H9 (cell line): ENCODE measurements around the gene C3orf49. TPM values are rescaled to one million over a fixed set of nuclear protein-coding genes. Genes with fewer than 3 reads are reported as not detected.

Experiments
- DNase-seq: peaks from one replicate; pipeline ENCODE4 v3.0.0-alpha.2; 2017
- H2AFZ ChIP-seq: one replicate; pipeline ENCODE4 v1.6.1; 2013; ENCODE audit warnings: mild to moderate bottlenecking, low read length, control low read depth, moderate library complexity
- H2AK5ac ChIP-seq: 2 replicates; pipeline ENCODE4 v1.6.1; 2013; ENCODE audit warnings: low read length, control low read depth, mixed read lengths; ENCODE audit not compliant: insufficient read length
- H2BK120ac ChIP-seq: one replicate; pipeline ENCODE4 v1.6.1; 2013; ENCODE audit warnings: low read depth, mild to moderate bottlenecking, low read length, control low read depth, inconsistent platforms; ENCODE audit not compliant: poor library complexity, severe bottlenecking
- H2BK12ac ChIP-seq: 2 replicates; pipeline ENCODE4 v1.6.1; 2013; ENCODE audit warnings: low read length, control low read depth, mixed read lengths, low read depth; ENCODE audit not compliant: insufficient read length
- H2BK15ac ChIP-seq: 2 replicates; pipeline ENCODE4 v1.6.1; 2013; ENCODE audit warnings: low read depth, low read length, control low read depth
- H2BK20ac ChIP-seq: one replicate; pipeline ENCODE4 v1.6.1; 2013; ENCODE audit warnings: low read depth, mild to moderate bottlenecking, low read length, control low read depth, inconsistent platforms; ENCODE audit not compliant: poor library complexity, severe bottlenecking
- H2BK5ac ChIP-seq: 2 replicates; pipeline ENCODE4 v1.6.1; 2013; ENCODE audit warnings: low read length, control low read depth, mixed read lengths; ENCODE audit not compliant: insufficient read length
- H3K14ac ChIP-seq: 2 replicates; pipeline ENCODE4 v1.6.1; 2013; ENCODE audit warnings: low read length, control low read depth; ENCODE audit not compliant: insufficient read depth
- H3K18ac ChIP-seq: 2 replicates; pipeline ENCODE4 v1.6.1; 2013; ENCODE audit warnings: low read depth, mild to moderate bottlenecking, mixed read lengths, low read length, control low read depth; ENCODE audit not compliant: insufficient read length
- H3K23ac ChIP-seq: 2 replicates; pipeline ENCODE4 v1.6.1; 2013; ENCODE audit warnings: low read length, control low read depth, mixed read lengths, low read depth; ENCODE audit not compliant: insufficient read length
- H3K23me2 ChIP-seq: 2 replicates; pipeline ENCODE4 v1.6.1; 2013; ENCODE audit warnings: low read depth, mild to moderate bottlenecking, mixed read lengths, low read length, control low read depth; ENCODE audit not compliant: insufficient read length, poor library complexity, severe bottlenecking
- H3K27ac ChIP-seq: 2 replicates; pipeline ENCODE4 v1.5.1; 2013; ENCODE audit warnings: low read length, control low read depth, mixed read lengths, low read depth; ENCODE audit not compliant: insufficient read length
- H3K27me3 ChIP-seq: 2 replicates; pipeline ENCODE4 v1.6.1; 2013; ENCODE audit warnings: low read length, control low read depth, inconsistent platforms; ENCODE audit not compliant: insufficient read depth
- H3K4ac ChIP-seq: 2 replicates; pipeline ENCODE4 v1.6.1; 2013; ENCODE audit warnings: low read depth, mild to moderate bottlenecking, control low read depth, inconsistent platforms, low read length, moderate library complexity
- H3K4me1 ChIP-seq: 2 replicates; pipeline ENCODE4 v1.6.1; 2013; ENCODE audit warnings: low read length, control low read depth, inconsistent platforms; ENCODE audit not compliant: insufficient read depth
- H3K4me2 ChIP-seq: 2 replicates; pipeline ENCODE4 v1.6.1; 2013; ENCODE audit warnings: low read length, control low read depth, mixed read lengths; ENCODE audit not compliant: insufficient read length, insufficient read depth
- H3K56ac ChIP-seq: 2 replicates; pipeline ENCODE4 v1.6.1; 2013; ENCODE audit warnings: low read depth, mild to moderate bottlenecking, mixed read lengths, low read length, control low read depth; ENCODE audit not compliant: insufficient read length
- H3K79me1 ChIP-seq: 2 replicates; pipeline ENCODE4 v1.6.1; 2013; ENCODE audit warnings: low read depth, mild to moderate bottlenecking, moderate library complexity, low read length, control low read depth, inconsistent platforms; ENCODE audit not compliant: insufficient read depth, poor library complexity, severe bottlenecking
- H3K79me2 ChIP-seq: 2 replicates; pipeline ENCODE4 v1.6.1; 2013; ENCODE audit warnings: low read length, control low read depth, inconsistent platforms; ENCODE audit not compliant: insufficient read depth
- H3K9ac ChIP-seq: 2 replicates; pipeline ENCODE4 v1.6.1; 2013; ENCODE audit warnings: low read length, control low read depth, mixed read lengths; ENCODE audit not compliant: insufficient read length; ENCODE audit errors: extremely low read depth
- H3K9me3 ChIP-seq: one replicate; pipeline ENCODE4 v1.6.1; 2013; ENCODE audit warnings: low read depth, low read length, inconsistent platforms; ENCODE audit not compliant: control insufficient read depth
- H3T11ph ChIP-seq: one replicate; pipeline ENCODE4 v1.6.1; 2013; ENCODE audit warnings: mild to moderate bottlenecking, low read length, control low read depth, inconsistent platforms
- H4K20me1 ChIP-seq: one replicate; pipeline ENCODE4 v1.6.1; 2013; ENCODE audit not compliant: control insufficient read depth, insufficient read length, insufficient read depth
- H4K5ac ChIP-seq: 2 replicates; pipeline ENCODE4 v1.6.1; 2013; ENCODE audit warnings: low read depth, mild to moderate bottlenecking, mixed read lengths, low read length, control low read depth; ENCODE audit not compliant: insufficient read length
- H4K8ac ChIP-seq: replicated peaks from 2 replicates; pipeline ENCODE4 v1.6.1; 2013; ENCODE audit warnings: low read length, control low read depth, mixed read lengths, low read depth; ENCODE audit not compliant: insufficient read length
- H4K91ac ChIP-seq: 2 replicates; pipeline ENCODE4 v1.6.1; 2013; ENCODE audit warnings: low read depth, mild to moderate bottlenecking, moderate library complexity, mixed read lengths, low read length, control low read depth; ENCODE audit not compliant: insufficient read length
- H3K27ac Mint-ChIP-seq, 3 experiments: 2 replicates in 2 of 3; 3 replicates in 1 of 3; pipeline ENCODE4 v1.8.0; 2020 to 2021; ENCODE audit warnings: mixed read lengths in 3 of 3, mild to moderate bottlenecking in 1 of 3, moderate library complexity in 1 of 3
- H3K27me3 Mint-ChIP-seq: 2 replicates; pipeline ENCODE4 v1.8.0; 2021; ENCODE audit warnings: low read depth, mild to moderate bottlenecking, moderate library complexity, mixed read lengths
- H3K36me3 Mint-ChIP-seq, 3 experiments: 2 replicates in 2 of 3; 3 replicates in 1 of 3; pipeline ENCODE4 v1.8.0; 2020 to 2021; ENCODE audit warnings: low read depth in 3 of 3, mixed read lengths in 3 of 3; ENCODE audit not compliant: insufficient read depth in 1 of 3
- H3K4me1 Mint-ChIP-seq, 2 experiments: 2 replicates each; pipeline ENCODE4 v1.8.0; 2020; ENCODE audit warnings: mixed read lengths in 2 of 2
- H3K4me3 Mint-ChIP-seq, 2 experiments: 2 replicates in 1 of 2; 3 replicates in 1 of 2; pipeline ENCODE4 v1.8.0; 2020 to 2021; ENCODE audit warnings: mild to moderate bottlenecking in 2 of 2, mixed read lengths in 2 of 2, moderate library complexity in 1 of 2
- H3K9me3 Mint-ChIP-seq, 2 experiments: 2 replicates in 1 of 2; 3 replicates in 1 of 2; pipeline ENCODE4 v1.8.0; 2020; ENCODE audit warnings: mild to moderate bottlenecking in 2 of 2, mixed read lengths in 2 of 2, moderate library complexity in 1 of 2
- WGBS: extraction: QIAGEN DNeasy Blood & Tissue Kit; methylation state at CpG from one replicate; pipeline ENCODE4 v1.1.7; 2013; ENCODE audit warnings: missing lambda C conversion rate, low lambda C conversion rate, mixed read lengths; ENCODE audit not compliant: insufficient read length; ENCODE audit errors: extremely low coverage; 5-methylcytosine and 5-hydroxymethylcytosine counted together
- total RNA-seq: library from RNA; stranded (reverse); gene quantifications from 2 replicates; pipeline ENCODE4 v1.2.1, GENCODE V29; 2021
- TF ChIP-seq, protein P1 (sequence below): fragments of 200-600 bp; sonication (generic); conservative IDR thresholded peaks from 3 replicates; pipeline ENCODE4 v1.8.0; 2021; ENCODE audit warnings: antibody characterized with exemption, mild to moderate bottlenecking

The C3orf49 gene
- total RNA-seq, 1 experiment from 2014 or later: not detected

DNA sequence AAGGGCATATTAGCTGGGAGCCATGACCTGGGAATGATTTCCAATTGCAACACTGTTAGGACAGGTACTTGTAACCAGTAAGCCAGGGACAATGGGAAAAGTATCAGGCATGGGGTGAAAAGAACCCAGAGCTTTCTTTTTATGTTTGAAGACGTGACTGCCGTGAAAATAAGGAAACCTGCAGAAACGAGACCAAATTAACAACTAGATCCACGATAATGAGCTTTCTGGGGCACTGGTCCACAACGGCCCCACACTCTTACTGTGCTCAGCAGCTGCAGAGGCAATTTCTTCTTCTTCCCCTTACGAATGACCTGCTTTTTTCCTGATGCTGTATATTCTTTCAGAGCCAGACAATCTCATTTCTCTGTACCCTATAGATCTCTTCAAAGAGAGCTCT, 11.4 kb downstream of the C3orf49 start:
- no peaks in the 10 kb centered on the region for H3K9me3 Mint-ChIP-seq
- Histone ChIP-seq H3K79me2 (no peaks in the 10 kb centered on the region), H4K91ac (no peak overlapping the region), H2BK5ac (no peak overlapping the region), H3K4me1 (no peaks in the 10 kb centered on the region), H2BK12ac (no peak overlapping the region), H3K9me3 (no peaks in the 10 kb centered on the region), H2AK5ac (no peak overlapping the region), H4K8ac (no peak overlapping the region), H2BK20ac (no peak overlapping the region), H3K9ac (no peak overlapping the region), H3K79me1 (no peaks in the 10 kb centered on the region), H2BK120ac (no peak overlapping the region), H4K20me1 (no peaks in the 10 kb centered on the region), H3K27me3 (no peaks in the 10 kb centered on the region), H3K18ac (no peak overlapping the region), H4K5ac (no peak overlapping the region), H3K4me2 (no peak overlapping the region), H3K23me2 (no peaks in the 10 kb centered on the region), H3K56ac (no peak overlapping the region), H3K27ac (no peak overlapping the region), H3K14ac (no peak overlapping the region), H2AFZ (no peak overlapping the region), H3T11ph (no peak overlapping the region), H3K23ac (no peak overlapping the region), H2BK15ac (no peak overlapping the region), H3K4ac (no peak overlapping the region)
- H3K36me3 Mint-ChIP-seq: peaks cover 5 to 35% (median 22%) of the 10 kb centered on the region in 3 experiments; a peak in 5 of 7 replicates
- peaks cover 11 to 15% of the 10 kb centered on the region in 2 experiments for H3K4me1 Mint-ChIP-seq
- no peaks in the 10 kb centered on the region for H3K27me3 Mint-ChIP-seq
- DNase-seq: no peak
- H3K4me3 Mint-ChIP-seq: no peak overlapping the region
- no CpG with 5 or more reads among the region's 6 CpGs for WGBS
- TF ChIP-seq, protein P1, sequence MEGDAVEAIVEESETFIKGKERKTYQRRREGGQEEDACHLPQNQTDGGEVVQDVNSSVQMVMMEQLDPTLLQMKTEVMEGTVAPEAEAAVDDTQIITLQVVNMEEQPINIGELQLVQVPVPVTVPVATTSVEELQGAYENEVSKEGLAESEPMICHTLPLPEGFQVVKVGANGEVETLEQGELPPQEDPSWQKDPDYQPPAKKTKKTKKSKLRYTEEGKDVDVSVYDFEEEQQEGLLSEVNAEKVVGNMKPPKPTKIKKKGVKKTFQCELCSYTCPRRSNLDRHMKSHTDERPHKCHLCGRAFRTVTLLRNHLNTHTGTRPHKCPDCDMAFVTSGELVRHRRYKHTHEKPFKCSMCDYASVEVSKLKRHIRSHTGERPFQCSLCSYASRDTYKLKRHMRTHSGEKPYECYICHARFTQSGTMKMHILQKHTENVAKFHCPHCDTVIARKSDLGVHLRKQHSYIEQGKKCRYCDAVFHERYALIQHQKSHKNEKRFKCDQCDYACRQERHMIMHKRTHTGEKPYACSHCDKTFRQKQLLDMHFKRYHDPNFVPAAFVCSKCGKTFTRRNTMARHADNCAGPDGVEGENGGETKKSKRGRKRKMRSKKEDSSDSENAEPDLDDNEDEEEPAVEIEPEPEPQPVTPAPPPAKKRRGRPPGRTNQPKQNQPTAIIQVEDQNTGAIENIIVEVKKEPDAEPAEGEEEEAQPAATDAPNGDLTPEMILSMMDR: no peak
- no peak overlapping the region for H3K27ac Mint-ChIP-seq
